ENCODE measurements around the gene S100A2.

DNA sequence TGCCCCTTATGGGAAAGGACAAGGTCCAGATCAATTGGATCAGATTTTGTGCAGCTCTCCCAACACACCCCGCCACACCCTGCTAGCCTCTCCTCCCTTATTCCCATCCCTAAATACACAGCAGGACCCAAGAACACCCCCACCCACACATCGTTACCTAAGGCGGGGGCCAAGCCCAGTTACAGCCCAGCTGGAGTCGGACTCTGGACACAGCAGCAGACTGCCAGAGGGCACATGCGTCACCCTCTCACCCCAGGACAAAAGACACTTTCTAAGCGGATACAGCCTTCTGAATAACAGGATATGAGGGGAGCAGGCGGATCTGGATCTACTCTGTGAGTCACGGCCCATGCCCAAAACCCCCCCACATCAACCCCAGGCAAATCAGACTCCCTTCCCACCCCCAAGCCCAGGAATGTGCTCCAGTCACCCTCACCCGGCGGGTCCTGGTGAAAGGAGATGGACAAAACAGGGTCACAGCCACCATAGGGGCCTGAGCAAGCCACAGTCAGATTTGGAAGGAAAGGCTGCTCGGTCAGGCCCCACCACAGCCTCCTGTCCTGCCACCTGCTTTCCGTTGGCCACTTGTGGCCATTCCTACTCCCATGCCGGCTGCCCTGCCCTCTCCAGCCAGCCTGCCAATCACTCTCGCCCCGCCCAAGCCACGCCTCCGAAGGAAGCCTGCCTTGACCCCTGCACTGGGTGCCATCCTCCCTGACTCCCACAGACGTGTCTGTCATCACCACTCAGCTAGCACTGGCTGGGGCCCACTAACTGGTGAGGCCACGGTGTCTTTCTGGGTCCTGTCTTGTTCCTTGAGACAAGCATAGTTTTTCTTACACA lies 43.3 kb upstream of the S100A2 start:
- no peak for TF ChIP-seq EZH2 (IDR thresholded peaks at IDR 0.05; ENCODE audit: borderline replicate concordance, low read length)
- TF ChIP-seq, protein P1, sequence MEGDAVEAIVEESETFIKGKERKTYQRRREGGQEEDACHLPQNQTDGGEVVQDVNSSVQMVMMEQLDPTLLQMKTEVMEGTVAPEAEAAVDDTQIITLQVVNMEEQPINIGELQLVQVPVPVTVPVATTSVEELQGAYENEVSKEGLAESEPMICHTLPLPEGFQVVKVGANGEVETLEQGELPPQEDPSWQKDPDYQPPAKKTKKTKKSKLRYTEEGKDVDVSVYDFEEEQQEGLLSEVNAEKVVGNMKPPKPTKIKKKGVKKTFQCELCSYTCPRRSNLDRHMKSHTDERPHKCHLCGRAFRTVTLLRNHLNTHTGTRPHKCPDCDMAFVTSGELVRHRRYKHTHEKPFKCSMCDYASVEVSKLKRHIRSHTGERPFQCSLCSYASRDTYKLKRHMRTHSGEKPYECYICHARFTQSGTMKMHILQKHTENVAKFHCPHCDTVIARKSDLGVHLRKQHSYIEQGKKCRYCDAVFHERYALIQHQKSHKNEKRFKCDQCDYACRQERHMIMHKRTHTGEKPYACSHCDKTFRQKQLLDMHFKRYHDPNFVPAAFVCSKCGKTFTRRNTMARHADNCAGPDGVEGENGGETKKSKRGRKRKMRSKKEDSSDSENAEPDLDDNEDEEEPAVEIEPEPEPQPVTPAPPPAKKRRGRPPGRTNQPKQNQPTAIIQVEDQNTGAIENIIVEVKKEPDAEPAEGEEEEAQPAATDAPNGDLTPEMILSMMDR (conservative IDR thresholded peaks at IDR 0.05 in 1 of 2, IDR thresholded peaks at IDR 0.05 in 1 of 2; ENCODE audit: extremely low read depth in 1 of 2, insufficient read depth in 1 of 2, low read depth in 1 of 2, low read length in 2 of 2), result no peak
